HG02981 (cell line): ENCODE data around the gene CD7.

Experiments used
- ATAC-seq: cut with Tn5 transposase; IDR thresholded peaks from one replicate; pipeline ENCODE4 v1.9.1; 2021; ENCODE audit warnings: mild to moderate bottlenecking, moderate library complexity; ENCODE audit not compliant: unreplicated experiment

Gene CD7

GRCh38 chr17:82282239-82283207 is 34.9 kb downstream of the CD7 start:
- no peak for ATAC-seq

- no peak for ATAC-seq
Observed at GRCh38 chr17:82281502-82282238, 35.7 kb downstream of the CD7 start.

- ATAC-seq: no peak
Observed at GRCh38 chr17:82281076-82281475, 36.3 kb downstream of the CD7 start.

GRCh38 chr17:82280537-82280936 is 36.9 kb downstream of the CD7 start:
- no peak for ATAC-seq

GRCh38 chr17:82278786-82279391 is 38.5 kb downstream of the CD7 start:
- no peak for ATAC-seq

- ATAC-seq: no peak
Observed at GRCh38 chr17:82278308-82278707, 39.1 kb downstream of the CD7 start.

GRCh38 chr17:82277851-82278250 is 39.6 kb downstream of the CD7 start:
- no peak for ATAC-seq

- no peak for ATAC-seq
Observed at GRCh38 chr17:82276938-82277337, 40.5 kb downstream of the CD7 start.

- no peak for ATAC-seq
Observed at GRCh38 chr17:82275326-82275725, 42.1 kb downstream of the CD7 start.

- no peak for ATAC-seq
Observed at GRCh38 chr17:82274134-82275020, 43.0 kb downstream of the CD7 start.

GRCh38 chr17:82273327-82274133 is 43.9 kb downstream of the CD7 start, which contains the start of gene CSNK1D:
Gene CSNK1D (minus strand): TSS chr17:82273700. CDS start chr17:82273381, 319 bp downstream.
- ATAC-seq: peak; percentile 77

GRCh38 chr17:82272495-82273326 is 44.7 kb downstream of the CD7 start:
- no peak for ATAC-seq

GRCh38 chr17:82271401-82271800 is 46.0 kb downstream of the CD7 start:
- no peak for ATAC-seq

- ATAC-seq: no peak
Observed at GRCh38 chr17:82270651-82271050, 46.8 kb downstream of the CD7 start.

- no peak for ATAC-seq
Observed at GRCh38 chr17:82269882-82270500, 47.4 kb downstream of the CD7 start.

- ATAC-seq: no peak
Observed at GRCh38 chr17:82269138-82269881, 48.1 kb downstream of the CD7 start.

GRCh38 chr17:82267575-82268379 is 49.6 kb downstream of the CD7 start:
- no peak for ATAC-seq
